DMS153 treated with DMSO at 0.1 percent for 48 hours (cell line): ENCODE results near the gene TRAM2.

Source experiments
- DNase-seq: peaks from one replicate; lab custom pipeline; 2025; ENCODE audit not compliant: unreplicated experiment; lab: John Stamatoyannopoulos, UW

The TRAM2 gene

GRCh38 chr6:52571099-52571755 lies 5.6 kb downstream of the TRAM2 start:
- no peak for DNase-seq

- DNase-seq, result no peak
Observed at GRCh38 chr6:52570291-52570700, 6.6 kb downstream of the TRAM2 start.

GRCh38 chr6:52568320-52568719 lies 8.5 kb downstream of the TRAM2 start:
- DNase-seq, result no peak

GRCh38 chr6:52566853-52567279 lies 10.0 kb downstream of the TRAM2 start:
- no peak for DNase-seq

GRCh38 chr6:52566201-52566600 lies 10.7 kb downstream of the TRAM2 start:
- DNase-seq, result no peak

- DNase-seq, result no peak
Observed at GRCh38 chr6:52564856-52565255, 12.0 kb downstream of the TRAM2 start.

GRCh38 chr6:52562911-52563310 lies 13.9 kb downstream of the TRAM2 start:
- no peak for DNase-seq

GRCh38 chr6:52560462-52560861 lies 16.4 kb downstream of the TRAM2 start:
- DNase-seq, result no peak

GRCh38 chr6:52558266-52559000 lies 18.4 kb downstream of the TRAM2 start:
- DNase-seq, result no peak

GRCh38 chr6:52557389-52558265 lies 19.2 kb downstream of the TRAM2 start:
- DNase-seq, result no peak

GRCh38 chr6:52555518-52556233 lies 21.2 kb downstream of the TRAM2 start:
- no peak for DNase-seq

- DNase-seq, result no peak
Observed at GRCh38 chr6:52554684-52555280, 22.1 kb downstream of the TRAM2 start.

- no peak for DNase-seq
Observed at GRCh38 chr6:52553719-52554118, 23.1 kb downstream of the TRAM2 start.

- DNase-seq, result no peak
Observed at GRCh38 chr6:52553158-52553557, 23.7 kb downstream of the TRAM2 start.

GRCh38 chr6:52552278-52552643 lies 24.6 kb downstream of the TRAM2 start:
- DNase-seq, result no peak

- peak; percentile 91 for DNase-seq
Observed at GRCh38 chr6:52551483-52552277, 25.2 kb downstream of the TRAM2 start.

- no peak for DNase-seq
Observed at GRCh38 chr6:52550870-52551269, 26.0 kb downstream of the TRAM2 start.

GRCh38 chr6:52550014-52550575 lies 26.8 kb downstream of the TRAM2 start:
- no peak for DNase-seq

- DNase-seq, result peak; percentile 31
Observed at GRCh38 chr6:52549428-52549827, 27.4 kb downstream of the TRAM2 start.

- DNase-seq, result no peak
Observed at GRCh38 chr6:52548999-52549398, 27.9 kb downstream of the TRAM2 start.
